SIG-M5 (cell line): ENCODE results near the gene RLN3.
"Not testable (repeated sequence)": the region's sequence is repeated elsewhere in the genome, so short reads cannot be mapped to it uniquely, and the experiment has no call there.

Experiments used
- DNase-seq: peaks from one replicate; lab custom pipeline; 2025; lab: John Stamatoyannopoulos, UW

Gene RLN3

DNA sequence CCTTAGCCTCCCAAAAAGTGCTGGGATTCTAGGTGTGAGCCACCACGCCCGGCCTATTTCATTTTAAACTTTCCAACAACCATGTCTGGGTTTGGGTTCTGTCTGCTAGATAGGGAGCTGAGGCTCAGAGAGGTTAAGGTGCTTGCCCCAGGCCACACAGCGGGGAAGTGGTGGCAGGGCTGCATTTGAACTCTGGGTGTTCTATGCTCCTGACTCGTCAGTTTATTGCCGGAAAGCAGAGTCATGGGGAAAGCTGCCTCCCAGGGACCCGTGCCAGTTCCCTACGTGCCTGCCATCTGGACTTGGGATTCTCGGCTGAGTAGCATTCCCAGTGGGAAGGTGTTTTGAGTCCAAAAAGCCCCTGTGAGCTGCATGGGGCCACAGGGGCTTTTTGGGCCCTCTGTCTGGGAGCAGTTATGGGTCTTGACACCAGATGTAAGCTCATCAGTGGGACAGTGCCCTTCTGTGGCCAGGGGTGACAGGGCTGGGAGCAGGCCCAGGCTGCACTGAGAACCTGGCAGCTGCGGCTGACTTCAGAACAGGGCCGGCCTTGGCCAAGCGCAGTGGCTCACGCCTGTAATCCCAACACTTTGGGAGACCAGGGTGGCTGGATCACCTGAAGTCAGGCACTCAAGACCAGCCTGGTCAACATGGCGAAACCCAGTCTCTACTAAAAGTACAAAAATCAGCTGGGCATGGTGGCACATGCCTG lies 32.8 kb upstream of the RLN3 start:
- DNase-seq, result no peak

- DNase-seq, result no peak
These were observed 31.8 kb upstream of the RLN3 start for GRCh38 chr19:13995878-13996765.

DNA sequence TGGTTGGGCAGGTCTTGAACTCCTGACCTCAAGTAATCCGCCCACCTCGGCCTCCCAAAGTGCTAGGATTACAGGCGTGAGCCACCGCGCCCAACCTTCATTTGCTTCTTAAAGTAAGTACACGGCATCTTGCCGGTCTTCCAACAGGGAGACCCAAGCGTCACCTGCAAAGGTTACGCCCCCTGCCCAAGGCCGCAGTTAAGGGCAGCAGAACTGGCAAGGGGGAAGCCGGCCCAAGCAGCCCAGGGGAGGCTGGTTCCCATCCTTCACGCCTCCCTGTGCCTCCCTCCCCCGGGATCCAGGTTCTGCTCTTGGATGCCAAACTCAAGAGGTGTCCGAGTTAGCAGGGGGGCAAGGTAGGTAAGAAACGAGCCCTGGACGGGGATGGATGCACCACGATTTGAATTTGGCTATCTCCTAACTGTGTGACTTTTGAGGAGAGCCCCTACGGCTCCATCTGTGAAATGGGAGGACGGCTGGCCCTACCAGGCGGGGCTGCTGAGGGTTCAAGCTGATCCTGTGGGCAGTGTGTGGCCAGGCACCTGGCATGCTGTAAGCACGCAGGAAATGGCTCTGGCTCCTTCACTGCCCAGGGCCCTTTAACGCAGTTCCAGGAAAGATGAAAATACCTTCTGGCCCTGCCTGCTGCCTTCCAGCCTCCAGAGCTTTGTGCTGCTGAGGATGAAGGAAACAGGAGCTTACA lies 30.9 kb upstream of the RLN3 start:
- no peak for DNase-seq

GRCh38 chr19:13997631-13997962 lies 30.4 kb upstream of the RLN3 start:
- no peak for DNase-seq

DNA sequence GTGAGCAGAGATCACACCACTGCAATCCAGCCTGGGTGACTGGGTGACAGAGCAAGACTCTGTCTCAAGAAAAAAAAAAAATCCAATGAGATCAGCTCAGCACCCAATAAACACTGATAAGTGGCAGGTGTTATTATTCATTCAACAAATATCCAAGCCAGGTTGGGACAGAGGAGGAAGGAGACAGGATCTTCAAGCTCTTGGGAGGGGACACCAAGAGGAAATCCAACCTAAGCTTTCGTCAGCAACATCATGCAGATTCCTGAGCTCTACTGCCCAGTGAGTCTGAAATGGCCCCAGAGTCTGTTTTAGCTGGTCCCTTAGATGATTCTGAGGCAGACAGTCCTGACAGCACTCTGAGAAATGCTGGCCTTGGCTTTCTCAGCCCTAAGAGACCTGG lies 29.5 kb upstream of the RLN3 start:
- no peak for DNase-seq

GRCh38 chr19:13999085-13999484 lies 28.9 kb upstream of the RLN3 start:
- DNase-seq, result no peak

- DNase-seq, result no peak
These were observed 27.1 kb upstream of the RLN3 start for GRCh38 chr19:14000691-14001375.

GRCh38 chr19:14002571-14003250 lies 25.2 kb upstream of the RLN3 start:
- no peak for DNase-seq

GRCh38 chr19:14003251-14004055 lies 24.5 kb upstream of the RLN3 start:
- DNase-seq, result no peak

GRCh38 chr19:14004619-14005348 lies 23.2 kb upstream of the RLN3 start:
- DNase-seq, result no peak

GRCh38 chr19:14005349-14006084 lies 22.4 kb upstream of the RLN3 start:
- DNase-seq, result no peak

DNA sequence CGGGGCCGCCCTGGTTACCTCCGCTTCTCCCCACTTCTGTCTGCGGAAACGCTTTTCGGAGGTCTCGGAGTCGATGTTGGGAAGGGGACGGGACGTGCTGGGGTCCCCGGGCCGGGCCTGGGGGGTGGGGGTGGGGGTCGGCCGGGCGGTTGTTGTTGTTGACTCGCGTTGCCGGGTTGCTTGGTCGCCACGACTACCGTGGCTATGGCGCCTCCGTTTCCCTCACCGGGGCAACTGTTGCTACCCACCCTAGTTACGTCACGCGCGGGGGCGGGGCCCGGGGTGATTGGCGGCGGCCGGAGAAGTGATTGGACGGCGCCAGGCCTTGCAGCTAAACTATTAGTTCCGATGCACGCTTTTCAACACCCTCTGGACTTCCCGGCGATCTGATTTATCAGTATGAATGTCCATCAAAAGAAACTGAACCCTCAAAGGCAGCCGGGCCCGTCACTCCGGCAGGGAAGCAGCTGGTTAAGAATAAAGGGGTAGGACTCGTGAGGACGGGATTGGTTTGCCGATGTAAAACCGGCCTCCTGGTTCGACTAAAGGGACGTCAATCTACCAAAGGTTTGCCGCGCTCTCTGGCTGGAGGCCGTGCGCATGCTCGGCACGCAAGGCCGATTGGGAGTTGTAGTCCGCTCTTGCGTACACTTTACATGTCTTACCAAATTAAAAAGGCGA lies 21.7 kb upstream of the RLN3 start, which contains the start of gene RFX1:
TSS of gene RFX1 (minus strand) at position 236 of the 681 bp plus-strand sequence. CDS start 12,477 bp downstream, outside the sequence.
- DNase-seq, result peak; percentile 99

GRCh38 chr19:14006766-14007562 lies 21.0 kb upstream of the RLN3 start:
- no peak for DNase-seq

DNA sequence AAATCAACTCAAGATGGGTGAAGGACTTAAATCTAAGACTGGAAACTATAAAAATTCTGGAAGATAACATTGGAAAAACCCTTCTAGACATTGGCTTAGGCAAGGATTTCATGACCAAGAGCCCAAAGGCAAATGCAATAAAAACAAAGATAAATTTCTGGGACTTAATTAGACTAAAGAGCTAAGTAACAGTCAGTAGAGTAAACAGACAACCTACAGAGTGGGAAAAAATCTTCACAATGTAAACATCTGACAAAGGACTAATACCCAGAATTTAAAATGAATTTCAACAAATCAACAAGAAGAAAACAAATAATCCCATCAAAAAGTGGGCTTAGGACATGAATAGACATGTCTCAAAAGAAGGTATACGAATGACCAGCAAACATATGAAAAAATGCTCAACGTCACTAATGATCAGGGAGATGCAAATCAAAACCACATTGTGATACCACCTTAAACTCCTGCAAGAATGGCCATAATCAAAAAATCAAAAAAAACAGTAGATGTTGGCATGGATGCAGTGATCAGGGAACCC lies 15.5 kb upstream of the RLN3 start:
- DNase-seq, result no peak

GRCh38 chr19:14015524-14016035 lies 12.4 kb upstream of the RLN3 start:
- no peak for DNase-seq

GRCh38 chr19:14019100-14019499 lies 8.8 kb upstream of the RLN3 start:
- DNase-seq, result no peak

DNA sequence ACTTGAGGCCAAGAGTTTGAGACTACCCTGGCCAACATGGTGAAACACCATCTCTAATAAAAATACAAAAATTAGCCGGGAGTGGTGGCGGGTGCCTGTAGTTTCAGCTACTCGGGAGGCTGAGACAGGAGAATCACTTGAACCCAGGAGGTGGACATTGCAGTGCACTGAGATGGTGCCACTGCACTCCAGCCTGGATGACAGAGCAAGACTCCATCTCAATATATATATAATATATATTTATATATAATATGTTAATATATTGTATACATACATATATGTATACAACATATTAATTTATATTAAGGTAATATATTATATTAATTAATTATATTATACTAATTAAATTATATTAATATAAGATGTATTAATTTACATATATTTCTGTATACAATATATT lies 8.2 kb upstream of the RLN3 start:
- not testable (repeated sequence) for DNase-seq
